ENCODE data around the gene GNAO1. TPM values are rescaled to one million over a fixed set of nuclear protein-coding genes. Genes with fewer than 3 reads are reported as not detected.

The GNAO1 gene
- total RNA-seq, 1 donor from 2014 or later: 1.9 TPM

DNA sequence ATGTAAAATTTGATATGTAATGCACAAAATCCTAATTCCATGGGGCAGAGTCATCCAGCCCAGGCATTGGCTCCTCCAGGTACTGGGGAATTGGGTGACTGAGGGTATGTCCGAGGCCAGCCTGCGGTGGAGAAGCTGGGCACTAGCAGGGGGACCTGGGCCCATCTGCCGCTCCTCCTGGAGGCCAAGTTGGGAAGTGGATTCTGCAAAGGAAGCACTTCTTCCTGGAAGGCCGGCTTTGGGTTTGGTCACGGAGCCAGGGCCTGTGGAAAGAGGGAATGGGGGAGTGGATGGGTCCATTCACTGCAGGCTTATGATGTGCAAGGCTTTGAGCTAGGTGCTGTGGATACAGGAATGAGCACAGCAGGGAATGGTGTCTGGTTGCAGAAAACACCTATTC lies 85.8 kb downstream of the GNAO1 start:
- H3K27me3 Mint-ChIP-seq (ENCODE audit: insufficient read depth, low read depth): peaks cover 19% of the 10 kb centered on the region
- H3K4me1 ChIP-seq: peaks cover 34% of the 10 kb centered on the region
- TF ChIP-seq CTCF (IDR thresholded peaks at IDR 0.05) (peak; percentile 63), EZH2 (IDR thresholded peaks at IDR 0.05) (no peak)
- H3K27ac ChIP-seq: no peak overlapping the region
- H3K4me3 ChIP-seq: no peak overlapping the region
- H3K9me3 Mint-ChIP-seq: peaks cover 16% of the 10 kb centered on the region
- H3K79me2 ChIP-seq (ENCODE audit: low read depth): no peaks in the 10 kb centered on the region
- no peaks in the 10 kb centered on the region for H3K36me3 ChIP-seq
- DNase-seq (ENCODE audit: low spot score): peak; percentile 70
- H3K4me2 ChIP-seq: peak overlapping the region; percentile 12
- H2AFZ ChIP-seq (replicated peaks): no peak overlapping the region
- peaks cover 49% of the 10 kb centered on the region for H3K4me1 Mint-ChIP-seq
- peak overlapping the region; percentile 34 for H3K4me3 Mint-ChIP-seq
- no peaks in the 10 kb centered on the region for H3K27me3 ChIP-seq
- H3K36me3 Mint-ChIP-seq: peaks cover 11% of the 10 kb centered on the region
- H3F3A ChIP-seq (ENCODE audit: low read depth): peaks cover 21% of the 10 kb centered on the region
- H3K27ac Mint-ChIP-seq: peak overlapping the region; percentile 36
- no peaks in the 10 kb centered on the region for H4K20me1 ChIP-seq (ENCODE audit: low read depth)
- peaks cover 4% of the 10 kb centered on the region for H3K9me3 ChIP-seq (ENCODE audit: low read depth)
- H3K9ac ChIP-seq: no peak overlapping the region

DNA sequence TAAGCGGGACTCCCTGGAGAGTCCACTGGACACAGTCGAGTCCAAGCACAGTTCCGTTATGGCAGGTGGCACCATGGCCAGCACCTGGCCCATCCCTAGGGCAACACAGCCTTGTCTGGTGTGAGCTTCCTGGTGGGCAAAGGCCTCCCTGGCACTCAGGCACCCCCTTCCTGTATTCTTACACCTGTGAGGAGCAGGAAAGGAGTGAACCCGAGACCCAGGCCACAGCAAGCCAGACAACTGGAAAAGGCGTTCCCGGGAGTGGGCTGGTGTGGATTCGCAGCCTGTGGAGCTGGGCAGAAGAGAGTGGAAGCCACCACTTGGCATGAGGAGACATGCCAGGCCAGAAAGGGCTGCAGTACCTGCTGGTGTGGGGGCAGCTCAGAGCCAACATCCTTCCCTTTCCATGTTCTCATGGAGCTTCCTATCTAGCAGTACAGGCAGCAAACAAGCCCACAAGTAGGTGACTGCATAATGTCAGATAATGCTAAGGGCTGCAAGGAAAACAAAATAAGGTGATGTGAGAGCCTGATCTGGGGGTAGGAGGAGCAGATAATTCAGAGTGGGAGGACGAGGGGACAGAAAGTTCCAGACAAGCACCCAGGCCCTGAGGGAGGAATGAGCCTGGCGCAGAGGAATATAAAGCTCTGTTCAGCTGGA lies 87.0 kb downstream of the GNAO1 start:
- Histone ChIP-seq H3F3A (ENCODE audit: low read depth) (peaks cover 29% of the 10 kb centered on the region), H3K4me2 (no peak overlapping the region), H3K79me2 (ENCODE audit: low read depth) (no peaks in the 10 kb centered on the region), H3K4me1 (peaks cover 46% of the 10 kb centered on the region), H2AFZ (replicated peaks) (no peak overlapping the region), H3K4me3 (no peak overlapping the region), H3K9me3 (ENCODE audit: low read depth) (peaks cover 4% of the 10 kb centered on the region), H3K27me3 (no peaks in the 10 kb centered on the region), H4K20me1 (ENCODE audit: low read depth) (no peaks in the 10 kb centered on the region), H3K27ac (no peak overlapping the region), H3K36me3 (no peaks in the 10 kb centered on the region), H3K9ac (no peak overlapping the region)
- peak overlapping the region; percentile 80 for H3K27ac Mint-ChIP-seq
- DNase-seq (ENCODE audit: low spot score): no peak
- H3K4me1 Mint-ChIP-seq: peaks cover 62% of the 10 kb centered on the region
- peaks cover 11% of the 10 kb centered on the region for H3K36me3 Mint-ChIP-seq
- no peak overlapping the region for H3K4me3 Mint-ChIP-seq
- H3K9me3 Mint-ChIP-seq: peaks cover 14% of the 10 kb centered on the region
- TF ChIP-seq EZH2phosphoT487 (IDR thresholded peaks at IDR 0.05) (no peak), CTCF (IDR thresholded peaks at IDR 0.05) (no peak), EZH2 (IDR thresholded peaks at IDR 0.05) (no peak)
- H3K27me3 Mint-ChIP-seq (ENCODE audit: insufficient read depth, low read depth): peaks cover 19% of the 10 kb centered on the region

DNA sequence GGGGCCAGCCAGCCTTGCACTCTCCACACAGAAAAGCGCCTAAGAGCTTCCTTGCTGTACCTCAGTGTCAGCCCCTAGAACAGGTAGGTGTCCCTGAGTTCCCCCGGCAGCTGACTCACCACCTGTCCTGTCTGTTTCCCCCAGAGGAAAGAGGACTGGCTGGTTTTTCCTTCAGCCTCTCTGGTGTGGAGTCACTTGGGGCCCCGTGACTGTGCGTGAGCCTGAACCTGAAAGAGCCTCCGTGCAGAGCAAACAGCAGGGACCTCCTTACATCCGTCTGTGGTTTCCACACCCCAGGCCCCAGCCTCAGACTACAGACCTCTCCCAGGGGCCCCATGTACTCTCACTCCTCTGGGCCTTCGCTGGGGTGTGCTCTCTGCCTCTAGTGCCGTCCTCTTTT lies 87.8 kb downstream of the GNAO1 start:
- H3K4me1 ChIP-seq: peaks cover 53% of the 10 kb centered on the region
- peaks cover 70% of the 10 kb centered on the region for H3K4me1 Mint-ChIP-seq
- peaks cover 8% of the 10 kb centered on the region for H3K36me3 Mint-ChIP-seq

More for the DNA sequence above, 87.8 kb downstream of the GNAO1 start:
- Histone ChIP-seq H3K79me2 (ENCODE audit: low read depth) (no peaks in the 10 kb centered on the region), H3K4me2 (no peak overlapping the region), H4K20me1 (ENCODE audit: low read depth) (no peaks in the 10 kb centered on the region), H3K4me3 (no peak overlapping the region), H3K9me3 (ENCODE audit: low read depth) (peaks cover 4% of the 10 kb centered on the region), H3K36me3 (no peaks in the 10 kb centered on the region), H3K27ac (no peak overlapping the region), H3K27me3 (no peaks in the 10 kb centered on the region), H3F3A (ENCODE audit: low read depth) (peaks cover 29% of the 10 kb centered on the region), H2AFZ (replicated peaks) (no peak overlapping the region), H3K9ac (no peak overlapping the region)
- TF ChIP-seq EZH2 (IDR thresholded peaks at IDR 0.05) (no peak), CTCF (IDR thresholded peaks at IDR 0.05) (no peak), EZH2phosphoT487 (IDR thresholded peaks at IDR 0.05) (no peak)
- peak overlapping the region; percentile 80 for H3K27ac Mint-ChIP-seq
- DNase-seq (ENCODE audit: low spot score): no peak
- peaks cover 6% of the 10 kb centered on the region for H3K9me3 Mint-ChIP-seq
- H3K4me3 Mint-ChIP-seq: no peak overlapping the region
- peaks cover 19% of the 10 kb centered on the region for H3K27me3 Mint-ChIP-seq (ENCODE audit: insufficient read depth, low read depth)

Measured in neural progenitor cell (in vitro differentiated cells).